ENCODE results near the gene ZSWIM7.

DNA sequence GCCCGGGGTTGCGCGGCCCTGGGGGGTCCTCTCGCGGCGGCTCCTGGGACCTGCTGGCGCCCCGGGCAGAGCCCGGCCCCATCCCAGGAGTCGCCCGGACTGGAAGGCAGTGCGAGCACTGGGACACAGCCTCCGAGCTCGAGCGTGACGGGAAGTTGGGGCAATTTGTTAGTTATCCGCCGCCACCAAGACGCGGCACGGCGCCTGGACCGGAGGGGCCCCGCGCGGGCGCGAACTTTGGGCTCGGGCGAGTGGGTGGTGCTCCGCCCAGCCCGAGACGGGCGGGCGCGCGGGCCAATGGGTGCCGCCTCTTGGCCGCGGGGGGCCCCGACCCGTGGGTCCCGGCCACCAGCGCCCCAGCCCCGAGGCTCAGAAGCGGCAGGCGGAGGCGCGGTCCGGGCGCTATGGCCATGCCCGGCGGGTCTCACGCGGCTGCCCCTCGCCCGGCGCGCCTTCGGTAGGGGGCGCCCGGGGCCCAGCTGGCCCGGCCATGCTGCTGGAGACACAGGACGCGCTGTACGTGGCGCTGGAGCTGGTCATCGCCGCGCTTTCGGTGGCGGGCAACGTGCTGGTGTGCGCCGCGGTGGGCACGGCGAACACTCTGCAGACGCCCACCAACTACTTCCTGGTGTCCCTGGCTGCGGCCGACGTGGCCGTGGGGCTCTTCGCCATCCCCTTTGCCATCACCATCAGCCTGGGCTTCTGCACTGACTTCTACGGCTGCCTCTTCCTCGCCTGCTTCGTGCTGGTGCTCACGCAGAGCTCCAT, 54.6 kb downstream of the ZSWIM7 start, which contains the start of gene ADORA2B:
- peak; percentile 62 for TF ChIP-seq CTCF (IDR thresholded peaks at IDR 0.05)
- TF ChIP-seq EZH2phosphoT487 (IDR thresholded peaks at IDR 0.05) = no peak
